Glutamatergic neuron (in vitro differentiated cells): ENCODE data around the gene BRSK2. TPM values are rescaled to one million over a fixed set of nuclear protein-coding genes. Genes with fewer than 3 reads are reported as not detected.

Experiments
- DNase-seq: peaks from one replicate; pipeline ENCODE4 v3.0.0; 2022
- H3K27ac Mint-ChIP-seq: one replicate; pipeline ENCODE4 v1.8.0; 2020; ENCODE audit warnings: mild to moderate bottlenecking, mixed read lengths, inconsistent platforms; ENCODE audit not compliant: unreplicated experiment
- H3K27me3 Mint-ChIP-seq: one replicate; pipeline ENCODE4 v1.8.0; 2020; ENCODE audit warnings: mild to moderate bottlenecking, moderate library complexity, mixed read lengths, inconsistent platforms; ENCODE audit not compliant: unreplicated experiment
- H3K36me3 Mint-ChIP-seq: one replicate; pipeline ENCODE4 v1.8.0; 2020; ENCODE audit warnings: mild to moderate bottlenecking, mixed read lengths, inconsistent platforms; ENCODE audit not compliant: unreplicated experiment
- H3K4me1 Mint-ChIP-seq: one replicate; pipeline ENCODE4 v1.8.0; 2020; ENCODE audit warnings: mild to moderate bottlenecking, low read depth, mixed read lengths, inconsistent platforms; ENCODE audit not compliant: unreplicated experiment
- H3K4me3 Mint-ChIP-seq: one replicate; pipeline ENCODE4 v1.8.0; 2020; ENCODE audit warnings: mild to moderate bottlenecking, mixed read lengths, inconsistent platforms; ENCODE audit not compliant: unreplicated experiment
- H3K9me3 Mint-ChIP-seq: one replicate; pipeline ENCODE4 v1.8.0; 2020; ENCODE audit warnings: mild to moderate bottlenecking, moderate library complexity, mixed read lengths, inconsistent platforms; ENCODE audit not compliant: unreplicated experiment
- CTCF ChIP-seq: fragments of 200-600 bp; sonication (generic); IDR thresholded peaks from one replicate; pipeline ENCODE4 v1.5.0; 2021; ENCODE audit not compliant: partially characterized antibody, unreplicated experiment
- total RNA-seq: library from RNA; stranded (reverse); fragmentation: NEBNext Ultra II Directional; extraction: Animal tissue kit (Norgen Biotek cat#: 25700); gene quantifications from one replicate; pipeline ENCODE4 v1.2.1, GENCODE V29; 2021; ENCODE audit not compliant: unreplicated experiment

BRSK2 gene
- total RNA-seq, 1 donor from 2014 or later, result 207 TPM

- H3K4me3 Mint-ChIP-seq, result no peak overlapping the region
- peaks cover 26% of the 10 kb centered on the region for H3K27me3 Mint-ChIP-seq
- H3K9me3 Mint-ChIP-seq, result peaks cover 19% of the 10 kb centered on the region
- TF ChIP-seq CTCF, result no peak
- peaks cover 32% of the 10 kb centered on the region for H3K4me1 Mint-ChIP-seq
- H3K27ac Mint-ChIP-seq, result peak overlapping the region; percentile 66
- no peak for DNase-seq
- no peaks in the 10 kb centered on the region for H3K36me3 Mint-ChIP-seq
Observed at GRCh38 chr11:1405186-1406020, 15.7 kb downstream of the BRSK2 start.

DNA sequence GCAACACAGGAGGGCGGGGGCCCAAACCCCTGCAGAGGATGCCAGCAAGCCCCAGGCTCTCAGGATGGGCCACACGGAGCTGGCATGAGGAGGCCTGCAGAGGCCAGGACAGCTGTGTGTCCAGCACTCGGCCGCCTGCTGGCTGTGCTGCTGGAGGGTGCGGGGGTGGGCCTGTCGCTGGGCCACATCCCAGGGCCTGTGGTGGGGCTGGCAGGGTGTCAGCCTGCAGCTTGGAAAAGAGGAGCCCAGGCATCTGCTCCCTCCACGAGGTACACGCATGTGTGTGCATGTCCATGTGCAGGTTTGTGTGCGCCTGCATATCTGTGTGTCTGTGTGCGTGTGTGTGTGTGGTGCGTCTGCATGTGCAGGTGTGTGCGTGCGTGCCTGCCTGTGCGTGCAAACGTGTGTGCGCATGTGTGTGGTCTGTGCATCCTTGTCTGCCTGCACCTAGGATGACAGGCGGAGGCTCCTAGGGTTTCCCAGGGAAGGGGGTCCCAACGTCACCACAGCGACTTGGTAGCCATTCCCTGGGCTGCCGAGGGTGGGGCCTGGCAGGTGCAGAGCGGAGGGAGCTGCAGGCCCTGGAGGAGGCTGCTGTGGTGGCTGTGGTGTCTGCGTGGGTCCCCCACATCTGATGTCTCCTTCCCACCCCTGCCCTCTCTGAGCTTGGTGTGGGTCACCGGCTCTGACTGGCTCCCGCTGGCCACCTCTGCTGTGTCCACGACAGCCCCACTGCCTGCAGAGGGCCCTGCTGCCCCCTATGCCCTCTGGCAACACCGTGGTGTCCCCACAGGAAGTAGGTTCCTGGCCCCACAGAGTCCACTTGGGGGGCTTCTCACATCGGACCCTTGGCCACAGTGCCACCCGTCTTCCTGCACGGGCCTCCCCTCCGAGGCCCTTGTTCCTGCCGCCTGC lies 17.1 kb downstream of the BRSK2 start:
- H3K4me3 Mint-ChIP-seq, result no peak overlapping the region
- peak overlapping the region; percentile 66 for H3K27ac Mint-ChIP-seq
- peaks cover 22% of the 10 kb centered on the region for H3K27me3 Mint-ChIP-seq
- DNase-seq, result no peak
- peaks cover 28% of the 10 kb centered on the region for H3K4me1 Mint-ChIP-seq
- no peak for TF ChIP-seq CTCF
- no peaks in the 10 kb centered on the region for H3K36me3 Mint-ChIP-seq
- H3K9me3 Mint-ChIP-seq, result peaks cover 14% of the 10 kb centered on the region

DNA sequence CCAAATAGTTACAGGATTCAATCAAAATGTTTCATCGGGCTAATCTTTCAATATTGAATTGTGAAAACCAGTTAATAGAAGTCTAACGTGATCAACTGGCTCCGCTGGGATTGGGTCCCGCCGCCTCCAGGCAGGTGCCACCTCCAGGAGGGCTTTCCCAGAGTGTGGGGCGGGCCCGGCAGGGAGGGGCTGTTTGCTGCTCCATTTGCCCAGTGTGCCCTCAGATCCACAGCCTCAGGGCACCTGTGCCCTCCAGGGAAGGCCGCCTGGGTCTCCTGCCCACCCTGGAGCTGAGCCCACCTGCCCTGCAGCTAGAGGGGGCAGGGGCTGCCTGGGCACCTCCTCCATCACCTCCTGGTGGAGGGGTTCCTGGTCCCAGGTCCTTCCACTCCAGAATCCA lies 17.9 kb downstream of the BRSK2 start:
- Mint-ChIP-seq H3K4me1 (peaks cover 30% of the 10 kb centered on the region), H3K27ac (peak overlapping the region; percentile 59), H3K27me3 (peaks cover 23% of the 10 kb centered on the region), H3K4me3 (no peak overlapping the region), H3K36me3 (no peaks in the 10 kb centered on the region), H3K9me3 (peaks cover 16% of the 10 kb centered on the region)
- no peak for DNase-seq
- TF ChIP-seq CTCF, result no peak

- Mint-ChIP-seq H3K27ac (peak overlapping the region; percentile 90), H3K36me3 (no peaks in the 10 kb centered on the region), H3K4me3 (peak overlapping the region; percentile 71), H3K9me3 (peaks cover 16% of the 10 kb centered on the region), H3K27me3 (peaks cover 23% of the 10 kb centered on the region), H3K4me1 (peaks cover 30% of the 10 kb centered on the region)
- DNase-seq, result no peak
- no peak for TF ChIP-seq CTCF
Observed at GRCh38 chr11:1408346-1408745, 18.6 kb downstream of the BRSK2 start.
